Kasumi-1 (cell line): ENCODE results near the gene TIMP2.

Source experiments
- DNase-seq, 2 experiments: peaks; one replicate each; lab custom pipeline; 2025; lab: John Stamatoyannopoulos, UW

The TIMP2 gene

GRCh38 chr17:78836420-78837021, 88.7 kb downstream of the TIMP2 start:
- DNase-seq, result no peak

DNA sequence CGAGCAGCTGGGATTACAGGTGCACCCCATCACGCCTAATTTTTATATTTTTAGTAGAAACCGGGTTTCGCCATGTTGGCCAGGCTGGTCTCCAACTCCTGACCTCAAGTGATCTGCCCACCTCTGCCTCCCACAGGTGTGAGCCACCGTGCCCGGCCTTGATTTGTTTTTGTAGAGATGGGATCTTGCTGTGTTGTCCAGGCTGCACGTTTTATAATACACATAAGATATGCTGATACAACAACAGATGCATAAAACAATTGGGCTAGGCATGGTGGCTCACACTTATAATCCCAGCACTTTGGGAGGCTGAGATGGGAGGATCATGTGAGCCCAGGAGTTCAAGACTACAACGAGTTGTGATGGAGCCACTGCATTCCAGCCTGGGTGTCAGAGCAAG, 90.6 kb downstream of the TIMP2 start:
- no peak for DNase-seq

GRCh38 chr17:78832541-78832810, 92.7 kb downstream of the TIMP2 start:
- DNase-seq, result no peak

DNA sequence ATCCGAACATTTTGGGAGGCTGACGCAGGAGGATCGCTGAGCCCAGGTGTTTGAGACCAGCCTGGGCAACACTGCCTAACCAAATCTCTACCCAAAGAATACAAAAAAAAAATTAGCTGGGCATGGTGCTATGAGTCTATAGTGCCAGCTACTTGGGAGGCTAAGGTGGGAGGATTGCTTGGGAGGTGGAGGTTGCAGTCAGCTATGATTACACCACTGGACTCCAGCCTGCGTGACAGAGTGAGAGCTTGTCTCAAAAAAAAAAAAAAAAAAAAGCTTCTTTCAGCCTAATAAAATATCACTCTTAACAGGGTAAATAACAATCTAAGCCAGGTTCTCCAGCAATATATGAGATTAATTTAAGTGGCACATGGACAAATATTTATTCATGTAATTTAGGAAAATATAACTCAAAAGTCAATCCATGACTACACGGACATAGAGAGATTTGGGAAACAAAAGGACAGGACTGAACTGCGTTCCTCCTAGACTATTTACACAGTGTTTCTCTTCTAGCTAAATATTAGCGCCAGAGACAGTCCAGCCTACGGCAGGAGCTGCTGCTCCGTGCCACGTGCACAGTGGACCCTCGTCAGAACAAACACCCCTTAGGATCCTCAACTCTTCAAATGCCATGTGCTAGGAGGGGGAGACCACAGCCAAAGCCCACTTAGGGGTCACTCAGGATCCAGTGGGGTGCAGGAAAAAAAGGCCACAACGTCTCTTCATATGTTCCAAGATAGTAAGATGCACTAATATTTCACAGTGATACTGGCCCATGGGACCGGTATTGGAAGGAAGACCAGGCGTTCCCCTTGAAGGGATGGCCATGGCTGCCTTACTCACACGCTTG, 93.3 kb downstream of the TIMP2 start:
- no peak for DNase-seq

GRCh38 chr17:78829477-78829876, 95.7 kb downstream of the TIMP2 start:
- no peak for DNase-seq

DNA sequence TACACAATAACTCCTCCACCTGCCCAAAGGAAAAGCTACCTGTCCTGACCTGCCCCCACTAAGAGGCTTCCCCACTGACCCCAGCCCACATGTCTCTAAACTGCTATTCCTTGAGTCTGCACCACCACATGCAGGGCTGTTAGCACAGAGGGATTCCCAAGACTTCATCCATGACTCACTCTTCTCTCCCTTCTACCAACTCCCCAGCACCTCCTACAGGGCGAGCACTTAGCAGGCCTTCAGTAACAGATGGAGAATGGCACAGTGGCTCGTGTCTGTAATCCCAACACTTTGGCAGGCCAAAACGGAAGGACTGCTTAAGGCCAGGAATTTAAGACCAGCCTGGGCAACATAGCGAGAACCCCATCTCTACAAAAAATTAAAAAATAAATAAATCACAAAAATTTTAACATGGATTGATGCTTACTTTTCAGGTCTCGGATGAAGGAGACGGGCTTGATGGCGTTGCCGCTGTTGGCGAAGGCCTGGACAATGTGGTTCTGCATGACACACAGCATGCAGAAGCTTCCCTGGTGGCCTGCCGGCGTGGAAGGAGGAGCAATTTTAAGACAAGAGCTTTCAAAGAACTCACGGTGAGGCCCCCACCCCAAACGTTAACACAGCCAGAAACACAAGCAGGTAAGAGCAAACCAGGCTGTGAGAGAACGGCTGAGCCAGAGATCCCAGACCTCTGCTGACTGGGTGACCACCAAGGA, 96.6 kb downstream of the TIMP2 start:
- DNase-seq, result peak; percentile 74 to 89

DNA sequence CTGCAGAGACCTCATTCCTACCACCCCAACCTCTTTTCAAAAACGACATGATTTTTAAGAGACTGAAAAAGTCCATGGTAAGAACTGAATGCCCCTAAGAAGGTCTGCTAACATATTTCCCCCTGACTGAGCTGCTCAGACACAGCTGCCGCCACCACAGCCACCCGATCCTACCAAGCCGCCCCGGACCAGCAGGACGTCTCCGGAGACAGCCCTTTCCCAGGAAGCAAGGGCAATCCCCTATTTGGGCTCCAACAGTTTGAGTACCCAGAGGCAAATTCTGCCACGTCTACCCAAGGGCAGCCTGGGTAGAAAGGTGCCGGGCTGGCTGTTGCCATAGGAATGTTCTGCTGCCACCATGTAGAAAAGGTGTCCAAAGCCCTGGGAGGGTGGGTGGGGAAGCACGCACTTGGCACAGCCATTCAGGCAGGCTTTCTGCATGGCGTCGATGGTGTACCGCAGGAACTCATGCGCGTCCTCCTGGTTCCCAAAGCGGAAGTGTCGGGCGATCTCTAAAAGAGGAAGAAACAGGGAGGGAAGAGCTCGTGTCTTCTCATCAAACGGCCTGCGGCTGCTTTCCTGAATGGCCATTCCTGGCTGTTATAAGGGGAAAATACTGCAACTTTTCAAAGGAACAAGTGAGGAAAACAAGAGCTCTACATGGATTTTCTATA, 98.2 kb downstream of the TIMP2 start:
- peak; percentile 98 for DNase-seq

GRCh38 chr17:78826421-78826820, 98.8 kb downstream of the TIMP2 start:
- no peak for DNase-seq

DNA sequence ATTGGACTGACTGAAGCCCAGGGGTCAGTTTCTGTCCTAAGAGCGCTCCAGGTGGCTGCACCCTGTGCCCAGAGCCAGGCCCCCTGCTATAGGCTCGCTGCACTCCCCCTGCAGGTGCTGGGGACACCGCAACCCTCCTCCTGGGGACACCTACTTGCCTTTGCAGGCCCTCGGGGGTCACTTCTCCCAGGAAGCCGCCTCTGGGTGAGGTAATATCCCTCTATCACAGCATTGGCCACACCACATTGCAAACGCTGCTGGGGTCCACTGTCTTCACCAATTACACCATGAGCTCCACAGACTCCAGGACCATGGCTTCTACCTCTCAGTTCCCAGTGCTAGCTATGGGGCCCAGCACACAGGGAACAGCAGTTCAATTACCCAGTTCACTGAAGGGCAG, 99.5 kb downstream of the TIMP2 start:
- no peak for DNase-seq

DNA sequence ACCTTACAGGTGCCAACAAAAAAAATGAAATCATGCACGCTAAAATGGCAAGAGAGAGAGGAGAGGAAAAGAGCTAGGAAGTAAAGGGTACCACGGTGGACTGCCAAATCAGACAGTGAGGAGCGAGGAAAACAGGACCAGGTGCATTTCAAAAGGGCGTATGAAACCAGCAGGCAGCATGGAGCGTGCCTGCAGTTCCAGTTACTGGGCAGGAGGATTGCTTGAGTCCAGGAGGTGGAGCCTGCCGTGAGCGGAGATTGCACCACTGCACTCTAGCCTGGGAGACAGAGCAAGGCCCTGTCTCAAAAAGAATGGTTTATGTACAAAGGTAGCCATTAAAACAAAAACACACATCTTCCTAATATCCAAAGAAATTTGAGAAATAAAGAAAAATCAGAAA, 100.9 kb downstream of the TIMP2 start:
- DNase-seq, result no peak

- DNase-seq, result no peak
These were observed 101.7 kb downstream of the TIMP2 start for GRCh38 chr17:78823282-78824046.

DNA sequence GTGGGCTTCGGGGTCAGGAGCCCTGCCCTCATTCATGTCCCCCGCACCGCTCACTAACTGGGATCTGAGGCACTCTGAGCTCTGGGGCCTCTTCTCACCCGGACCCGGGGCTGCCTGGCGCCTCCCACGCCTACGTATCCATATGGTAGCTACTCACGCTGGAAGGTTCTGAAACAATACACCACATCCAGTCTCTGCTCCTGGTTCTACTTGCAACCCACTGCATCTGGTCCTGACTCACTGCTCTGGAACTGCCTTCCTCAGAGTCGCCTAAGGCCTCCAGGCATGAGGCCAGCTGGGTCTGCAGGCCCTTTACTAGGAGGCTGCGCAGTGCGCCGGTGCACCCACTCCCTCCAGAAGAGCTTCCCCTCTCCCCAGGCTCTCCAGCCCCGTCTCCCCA, 102.6 kb downstream of the TIMP2 start:
- DNase-seq, result no peak

DNA sequence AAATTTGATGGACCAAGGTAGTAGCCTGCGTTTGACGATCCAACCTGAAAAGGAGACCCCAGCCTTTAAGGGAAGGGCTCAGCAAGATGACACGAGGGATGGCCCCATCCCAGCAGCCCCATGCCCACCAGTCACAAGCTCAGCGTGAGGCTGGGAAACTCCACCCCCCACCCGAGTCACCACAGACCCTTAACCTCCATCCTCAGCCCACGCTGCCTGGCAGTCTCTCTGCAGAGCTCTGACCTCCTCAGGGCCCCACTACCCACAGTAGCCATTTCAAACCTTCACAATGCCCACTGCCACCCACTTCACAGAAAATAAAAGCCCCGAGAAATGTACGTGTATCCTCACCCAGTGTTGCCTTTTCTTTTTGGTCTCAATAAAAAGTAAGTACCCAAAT, 103.2 kb downstream of the TIMP2 start:
- DNase-seq, result no peak

DNA sequence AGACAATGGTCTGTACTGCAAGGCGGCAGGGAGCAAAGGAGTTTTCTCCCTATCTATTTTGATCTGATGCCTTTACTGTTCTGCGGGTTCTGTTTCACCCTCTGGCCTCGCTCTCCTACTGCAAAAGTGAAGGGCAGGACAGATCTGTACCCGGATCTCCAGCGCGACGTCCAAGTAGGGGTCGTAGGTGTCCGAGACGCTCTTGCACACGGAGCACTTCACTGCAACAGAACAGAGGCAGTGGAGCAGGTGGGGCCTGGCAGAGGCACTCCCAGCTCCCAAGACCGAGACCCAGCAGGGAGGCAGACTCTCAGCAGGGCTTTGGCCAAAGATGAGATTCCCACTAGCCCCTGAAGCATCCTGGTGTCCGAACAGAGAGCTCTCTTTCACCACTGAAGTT, 104.3 kb downstream of the TIMP2 start:
- DNase-seq, result no peak

DNA sequence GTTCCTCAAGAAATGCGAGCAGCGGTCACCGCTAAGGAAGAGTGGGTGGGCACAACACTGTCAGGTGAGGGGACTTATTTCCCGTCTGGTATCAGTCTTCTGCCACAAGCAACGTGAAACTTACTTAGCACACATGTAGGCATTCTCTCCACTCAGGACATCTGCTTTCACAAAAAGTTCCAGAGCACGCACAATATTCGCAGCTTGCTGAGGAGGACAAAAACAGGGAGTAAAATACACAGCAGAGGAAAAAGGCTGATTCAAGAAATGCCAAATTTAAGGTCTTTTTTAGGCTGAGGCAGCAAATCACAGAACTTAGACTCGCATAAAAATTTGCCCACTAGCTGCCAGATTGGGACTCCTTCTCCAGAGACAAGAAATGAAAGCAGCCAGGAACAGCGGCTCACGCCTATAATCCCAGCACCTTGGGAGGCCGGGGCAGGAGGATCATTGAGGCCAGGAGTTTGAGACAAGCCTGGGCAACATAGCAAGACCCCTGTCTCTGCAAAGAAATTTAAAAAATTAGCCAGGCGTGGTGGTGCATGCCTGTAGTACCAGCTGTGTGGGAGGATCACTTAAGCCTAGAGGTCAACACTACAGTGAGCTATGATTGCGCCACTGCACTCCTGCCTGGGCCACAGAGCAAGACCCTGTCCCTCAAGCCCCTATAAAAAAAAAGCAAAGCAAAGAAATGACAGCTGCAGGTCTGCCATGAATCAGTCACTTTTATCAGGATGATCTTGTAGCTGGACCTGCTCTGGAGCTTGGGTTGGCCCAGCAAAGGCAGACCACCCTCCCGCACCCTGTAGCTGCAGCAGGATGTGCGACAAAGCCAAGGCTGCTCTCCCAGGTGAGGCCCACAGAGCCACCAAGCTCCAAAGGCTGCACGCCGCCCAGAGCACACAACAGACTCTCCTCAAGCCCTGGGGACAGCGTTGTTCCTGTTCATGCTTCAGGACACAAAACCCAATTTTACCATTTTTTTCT, 105.1 kb downstream of the TIMP2 start:
- no peak for DNase-seq

- DNase-seq, result peak in 1 of 2 experiments; percentile 43
These were observed 105.8 kb downstream of the TIMP2 start for GRCh38 chr17:78819402-78819801.

DNA sequence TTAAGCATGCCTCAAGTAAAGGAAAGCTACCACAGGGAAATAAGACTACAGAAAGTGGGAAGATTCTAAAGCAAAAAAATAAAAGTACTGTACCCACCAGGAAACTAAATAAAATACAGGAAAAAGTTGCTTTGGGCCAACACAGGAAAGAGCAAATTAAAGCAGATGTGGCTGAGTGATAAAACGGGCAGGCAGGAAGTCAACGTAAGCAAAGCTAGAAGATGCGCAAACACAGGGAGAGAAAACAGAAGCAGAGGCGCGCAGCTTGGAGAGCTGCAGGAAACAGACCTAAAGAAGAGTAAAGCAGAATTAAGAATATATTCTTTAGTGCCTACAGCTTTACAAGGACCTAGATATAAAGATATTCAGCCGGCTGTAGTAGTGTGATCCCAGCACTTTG, 106.3 kb downstream of the TIMP2 start:
- peak; percentile 94 to 95 for DNase-seq

DNA sequence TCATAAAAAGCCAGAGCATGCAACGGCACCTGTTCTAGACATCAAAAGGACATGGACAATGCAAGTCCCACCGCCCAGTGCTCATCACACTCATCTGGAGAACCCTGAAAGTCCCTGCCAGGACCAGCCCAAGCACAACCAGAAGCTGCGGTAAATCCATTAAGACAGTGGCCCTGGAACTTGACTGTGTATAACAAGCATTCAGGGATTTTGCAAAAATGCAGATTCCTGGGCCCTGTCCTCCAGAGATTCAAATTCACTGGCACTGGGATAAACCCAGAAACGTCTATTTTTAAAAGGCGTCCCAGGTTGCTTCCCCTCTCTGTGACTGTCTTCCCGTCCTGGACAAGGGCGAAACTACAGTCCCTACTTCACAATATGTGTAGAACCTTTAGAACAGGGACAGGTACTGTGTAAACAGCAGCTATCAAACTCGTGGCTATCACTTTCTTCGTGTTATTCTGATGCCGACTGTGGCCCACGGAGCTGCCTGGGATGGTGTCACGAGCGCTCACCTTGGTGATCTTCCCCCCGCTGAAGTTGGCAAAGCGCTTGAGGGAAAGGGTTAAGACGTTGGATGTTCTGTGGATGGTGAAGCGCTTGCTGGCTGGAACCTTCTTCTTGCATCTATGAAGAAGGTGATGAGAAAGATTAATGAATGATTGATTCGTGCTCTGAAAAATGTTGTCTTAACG, 106.9 kb downstream of the TIMP2 start:
- no peak for DNase-seq

- no peak for DNase-seq
These were observed 108.1 kb downstream of the TIMP2 start for GRCh38 chr17:78817123-78817522.

DNA sequence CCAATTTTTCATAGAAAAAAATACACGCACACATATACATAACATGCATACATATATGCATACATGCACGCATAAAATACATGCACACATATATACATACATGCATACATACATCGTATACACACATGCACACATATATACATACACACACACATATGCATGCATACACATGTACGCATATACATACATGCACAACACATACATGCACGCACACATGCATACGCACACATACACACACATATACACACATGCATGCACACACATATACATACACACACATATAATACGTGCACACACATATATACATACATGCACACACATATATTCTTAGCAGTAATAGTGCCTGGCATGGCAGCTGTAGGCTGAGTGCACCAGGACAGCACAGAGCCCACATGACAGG, 109.5 kb downstream of the TIMP2 start:
- no peak for DNase-seq
